Measurements from ENCODE around the gene CDH4. TPM values are rescaled to one million over a fixed set of nuclear protein-coding genes. Genes with fewer than 3 reads are reported as not detected.

CDH4 gene
- total and polyA plus RNA-seq, 2 of the 4 experiments (the other 2 are of a cell fraction): 1.6 to 3.5 TPM

- Histone ChIP-seq H3K56ac (ENCODE audit: extremely low read depth, insufficient read depth, low read length) (no peak overlapping the region), H3K9me1 (ENCODE audit: insufficient read depth, low read length) (no peaks in the 10 kb centered on the region), H3K27me3 (ENCODE audit: control insufficient read depth, insufficient read depth, low read length) (no peaks in the 10 kb centered on the region), H3K14ac (replicated peaks; ENCODE audit: low read depth, low read length) (no peak overlapping the region), H2BK5ac (ENCODE audit: low read depth, low read length, poor library complexity, severe bottlenecking) (no peak overlapping the region), H2AFZ (replicated peaks; ENCODE audit: low read length, poor library complexity) (no peak overlapping the region), H3K9me3 (ENCODE audit: control insufficient read depth, insufficient read depth, low read length) (peaks cover 6% of the 10 kb centered on the region), H4K5ac (ENCODE audit: low read depth, low read length) (no peak overlapping the region), H3K4me2 (ENCODE audit: low read depth, low read length) (no peak overlapping the region), H2AK9ac (replicated peaks; ENCODE audit: low read depth, low read length, poor library complexity) (no peak overlapping the region), H3K4me1 (ENCODE audit: control insufficient read depth, insufficient read depth, low read length) (no peaks in the 10 kb centered on the region), H3K23ac (ENCODE audit: low read depth, low read length) (no peak overlapping the region), H4K20me1 (ENCODE audit: insufficient read depth, low read length) (no peaks in the 10 kb centered on the region; the same call in 1 of the 2 replicates), H3K9ac (ENCODE audit: low read depth, low read length) (no peak overlapping the region), H4K91ac (ENCODE audit: insufficient read depth, low read depth, low read length) (no peak overlapping the region), H3K79me1 (ENCODE audit: low read depth in 1 of 2, low read length in 2 of 2) (peaks cover 3 to 9% of the 10 kb centered on the region in 2 experiments; a peak in 3 of 4 replicates), H3K18ac (ENCODE audit: low read depth, low read length) (no peak overlapping the region), H2BK15ac (ENCODE audit: low read depth, low read length) (no peak overlapping the region), H3K4me3 (ENCODE audit: insufficient read depth, low read depth, low read length) (no peak overlapping the region), H2BK120ac (ENCODE audit: low read depth, low read length) (no peak overlapping the region), H4K8ac (ENCODE audit: low read depth in 2 of 2, low read length in 2 of 2) (no peak overlapping the region), H3K4ac (ENCODE audit: low read depth, low read length) (no peak overlapping the region), H3K36me3 (ENCODE audit: control insufficient read depth, insufficient read depth, low read length) (no peaks in the 10 kb centered on the region), H3K27ac (ENCODE audit: insufficient read depth, low read length) (no peak overlapping the region), H2AK5ac (ENCODE audit: low read depth, low read length) (no peak overlapping the region), H2BK20ac (ENCODE audit: low read depth, low read length) (no peak overlapping the region)
- TF ChIP-seq, protein P1, sequence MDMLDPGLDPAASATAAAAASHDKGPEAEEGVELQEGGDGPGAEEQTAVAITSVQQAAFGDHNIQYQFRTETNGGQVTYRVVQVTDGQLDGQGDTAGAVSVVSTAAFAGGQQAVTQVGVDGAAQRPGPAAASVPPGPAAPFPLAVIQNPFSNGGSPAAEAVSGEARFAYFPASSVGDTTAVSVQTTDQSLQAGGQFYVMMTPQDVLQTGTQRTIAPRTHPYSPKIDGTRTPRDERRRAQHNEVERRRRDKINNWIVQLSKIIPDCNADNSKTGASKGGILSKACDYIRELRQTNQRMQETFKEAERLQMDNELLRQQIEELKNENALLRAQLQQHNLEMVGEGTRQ (IDR thresholded peaks at IDR 0.05; ENCODE audit: low read depth, low read length): no peak
- TF ChIP-seq CHD1 (IDR thresholded peaks at IDR 0.05; ENCODE audit: low read depth, low read length) (no peak), RAD21 (IDR thresholded peaks at IDR 0.05; ENCODE audit: low read length) (no peak), MAFK (IDR thresholded peaks at IDR 0.05; ENCODE audit: low read depth, low read length) (no peak), NFE2L2 (IDR thresholded peaks at IDR 0.05; ENCODE audit: low read depth, low read length) (no peak), CEBPB (IDR thresholded peaks at IDR 0.05; ENCODE audit: low read depth, low read length) (no peak), POLR2A (IDR thresholded peaks at IDR 0.05; ENCODE audit: low read depth, low read length) (no peak), SMC3 (IDR thresholded peaks at IDR 0.05; ENCODE audit: low read depth, low read length) (no peak), RFX5 (IDR thresholded peaks at IDR 0.05; ENCODE audit: low read depth, low read length) (no peak), RCOR1 (IDR thresholded peaks at IDR 0.05; ENCODE audit: insufficient replicate concordance, low read length) (no peak), MAZ (IDR thresholded peaks at IDR 0.05; ENCODE audit: borderline replicate concordance, low read depth, low read length) (no peak)
- TF ChIP-seq, protein P2, sequence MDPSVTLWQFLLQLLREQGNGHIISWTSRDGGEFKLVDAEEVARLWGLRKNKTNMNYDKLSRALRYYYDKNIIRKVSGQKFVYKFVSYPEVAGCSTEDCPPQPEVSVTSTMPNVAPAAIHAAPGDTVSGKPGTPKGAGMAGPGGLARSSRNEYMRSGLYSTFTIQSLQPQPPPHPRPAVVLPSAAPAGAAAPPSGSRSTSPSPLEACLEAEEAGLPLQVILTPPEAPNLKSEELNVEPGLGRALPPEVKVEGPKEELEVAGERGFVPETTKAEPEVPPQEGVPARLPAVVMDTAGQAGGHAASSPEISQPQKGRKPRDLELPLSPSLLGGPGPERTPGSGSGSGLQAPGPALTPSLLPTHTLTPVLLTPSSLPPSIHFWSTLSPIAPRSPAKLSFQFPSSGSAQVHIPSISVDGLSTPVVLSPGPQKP (IDR thresholded peaks at IDR 0.05; ENCODE audit: borderline replicate concordance, low read depth, low read length): no peak
- TF ChIP-seq, protein P3, sequence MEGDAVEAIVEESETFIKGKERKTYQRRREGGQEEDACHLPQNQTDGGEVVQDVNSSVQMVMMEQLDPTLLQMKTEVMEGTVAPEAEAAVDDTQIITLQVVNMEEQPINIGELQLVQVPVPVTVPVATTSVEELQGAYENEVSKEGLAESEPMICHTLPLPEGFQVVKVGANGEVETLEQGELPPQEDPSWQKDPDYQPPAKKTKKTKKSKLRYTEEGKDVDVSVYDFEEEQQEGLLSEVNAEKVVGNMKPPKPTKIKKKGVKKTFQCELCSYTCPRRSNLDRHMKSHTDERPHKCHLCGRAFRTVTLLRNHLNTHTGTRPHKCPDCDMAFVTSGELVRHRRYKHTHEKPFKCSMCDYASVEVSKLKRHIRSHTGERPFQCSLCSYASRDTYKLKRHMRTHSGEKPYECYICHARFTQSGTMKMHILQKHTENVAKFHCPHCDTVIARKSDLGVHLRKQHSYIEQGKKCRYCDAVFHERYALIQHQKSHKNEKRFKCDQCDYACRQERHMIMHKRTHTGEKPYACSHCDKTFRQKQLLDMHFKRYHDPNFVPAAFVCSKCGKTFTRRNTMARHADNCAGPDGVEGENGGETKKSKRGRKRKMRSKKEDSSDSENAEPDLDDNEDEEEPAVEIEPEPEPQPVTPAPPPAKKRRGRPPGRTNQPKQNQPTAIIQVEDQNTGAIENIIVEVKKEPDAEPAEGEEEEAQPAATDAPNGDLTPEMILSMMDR (conservative IDR thresholded peaks at IDR 0.05; ENCODE audit: low read depth, low read length): no peak
- WGBS, 2 experiments (ENCODE audit: extremely low coverage in 2 of 2, insufficient read length in 1 of 2): 63% methylated on average over 1 of the region's 7 CpGs; no CpG with 5 or more reads in 1 of the 2 experiments
- DNase-seq (no peak), ATAC-seq (ENCODE audit: low read depth) (no peak)
- no TSS peak for BruUV-seq (replicated peaks)
- intact Hi-C loops (cut with micrococcal nuclease) (no loop called here), in situ Hi-C loops (cut with MboI; ENCODE audit: low sequenced_read_pairs) (no loop called here), dilution Hi-C loops (cut with HindIII; ENCODE audit: low sequenced_read_pairs, unreplicated experiment) (no loop called here)
- CTCF ChIA-PET: no interaction called here
- POLR2A ChIA-PET (ENCODE audit: unreplicated experiment): no interaction called here
These were observed 126.8 kb downstream of the CDH4 start for GRCh38 chr20:61378694-61379355.

Data from IMR-90 (cell line).